Peyer's patch (tissue), 4 donors: Measurements from ENCODE around the gene GAN.

ENCODE experiments used
- CTCF ChIP-seq, 6 experiments: fragments of 450-650 bp in 4 of 6; fragments of 200-600 bp in 2 of 6; sonication (generic) in 1 of 6; IDR thresholded peaks; one replicate each; pipeline ENCODE4 v1.5.1; 2017 to 2019; ENCODE audit warnings: antibody characterized with exemption in 6 of 6, mild to moderate bottlenecking in 3 of 6, moderate library complexity in 1 of 6
- POLR2A ChIP-seq, 2 donors: fragments of 450-650 bp; IDR thresholded peaks; one replicate each; pipeline ENCODE4 v1.5.1; 2017; ENCODE audit warnings: antibody characterized with exemption in 2 of 2, mild to moderate bottlenecking in 2 of 2, moderate library complexity in 2 of 2

GRCh38 chr16:81283044-81283443, 31.7 kb upstream of the GAN start:
- TF ChIP-seq CTCF (IDR thresholded peaks at IDR 0.05) (no peak), POLR2A (IDR thresholded peaks at IDR 0.05) (no peak)
